ENCODE measurements around the gene RRAGD.

GRCh38 chr6:89330910-89331309 is 81.2 kb downstream of the RRAGD start:
- no peak for TF ChIP-seq CTCF (IDR thresholded peaks at IDR 0.05)
- no peak for TF ChIP-seq POLR2A (IDR thresholded peaks at IDR 0.05)
